Measurements from ENCODE around the gene MMP14. TPM values are rescaled to one million over a fixed set of nuclear protein-coding genes. Genes with fewer than 3 reads are reported as not detected.

Gene MMP14

Small RNAs within 50 kb of the gene (small RNA-seq; reads per million reads assigned to genes)
- gene RF00019 (ENCODE audit: low read depth): not detected
